Hippocampal formation (tissue), 2 donors: ENCODE measurements around the gene SIRPA.

Experiments
- DNase-seq, 2 donors: peaks; one replicate each; lab custom pipeline; 2025; lab: John Stamatoyannopoulos, UW

Gene SIRPA

DNA sequence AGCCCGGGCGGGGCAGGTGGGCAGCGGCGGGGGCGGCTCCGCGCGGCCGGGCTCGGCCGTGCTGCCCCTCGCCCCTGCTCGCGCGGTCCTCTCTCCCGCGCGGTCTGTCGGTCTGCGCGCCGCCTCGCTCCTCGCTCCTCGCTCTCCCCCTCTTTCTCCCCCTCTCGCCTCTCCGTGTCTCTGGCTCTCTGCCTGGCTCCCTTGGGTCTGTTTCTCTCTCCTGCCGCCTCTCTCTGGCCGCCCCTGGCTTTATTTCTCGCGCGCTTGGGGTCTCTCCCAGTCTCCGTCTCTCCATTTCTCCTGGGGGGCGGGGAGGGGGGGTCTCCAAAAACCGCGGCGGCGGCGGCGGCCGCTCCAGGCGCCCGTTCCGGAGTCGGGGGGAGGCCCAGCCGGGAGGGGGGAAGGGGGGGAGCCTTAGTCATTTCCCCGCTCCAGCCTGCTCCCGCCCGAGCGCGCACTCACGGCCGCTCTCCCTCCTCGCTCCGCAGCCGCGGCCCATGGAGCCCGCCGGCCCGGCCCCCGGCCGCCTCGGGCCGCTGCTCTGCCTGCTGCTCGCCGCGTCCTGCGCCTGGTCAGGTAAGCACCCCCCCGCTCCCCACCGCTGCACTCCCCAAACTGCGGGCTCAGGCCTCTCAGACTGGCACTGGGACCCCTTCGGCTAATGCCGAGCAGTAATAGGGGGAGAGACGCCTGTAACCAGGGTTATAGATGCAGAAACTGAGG lies at the start of gene SIRPA:
TSS of gene SIRPA (plus strand) at position 457 of the 723 bp plus-strand sequence. CDS start at position 498, 41 bp downstream.
- peak; percentile 81 to 83 for DNase-seq

DNA sequence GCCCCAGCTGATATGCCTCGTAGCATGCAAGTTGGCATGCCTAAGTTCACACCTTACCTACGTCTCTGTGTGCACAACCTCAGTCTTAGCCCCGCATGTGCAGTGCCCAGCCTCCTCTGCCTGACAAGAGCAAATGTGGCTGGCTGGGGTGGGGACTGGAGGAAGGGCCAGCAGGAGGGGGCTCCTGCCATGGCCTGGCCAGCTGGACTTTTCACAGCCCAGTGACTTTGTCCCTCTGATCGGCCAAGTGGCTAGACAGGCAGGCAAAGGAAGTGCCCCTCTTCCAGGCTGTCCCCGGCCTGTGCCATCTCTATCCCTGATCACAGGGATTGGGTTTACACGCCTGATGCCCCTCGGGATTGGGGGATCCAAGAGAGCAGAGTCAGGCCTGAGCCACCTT lies 49.5 kb upstream of the SIRPA start:
- DNase-seq, result no peak

- DNase-seq, result no peak
Measured at GRCh38 chr20:1846341-1846740, 48.9 kb upstream of the SIRPA start.

GRCh38 chr20:1846876-1847275 lies 48.3 kb upstream of the SIRPA start:
- no peak for DNase-seq

GRCh38 chr20:1847780-1848179 lies 47.4 kb upstream of the SIRPA start:
- no peak for DNase-seq

- no peak for DNase-seq
Measured at GRCh38 chr20:1848373-1848772, 46.8 kb upstream of the SIRPA start.

DNA sequence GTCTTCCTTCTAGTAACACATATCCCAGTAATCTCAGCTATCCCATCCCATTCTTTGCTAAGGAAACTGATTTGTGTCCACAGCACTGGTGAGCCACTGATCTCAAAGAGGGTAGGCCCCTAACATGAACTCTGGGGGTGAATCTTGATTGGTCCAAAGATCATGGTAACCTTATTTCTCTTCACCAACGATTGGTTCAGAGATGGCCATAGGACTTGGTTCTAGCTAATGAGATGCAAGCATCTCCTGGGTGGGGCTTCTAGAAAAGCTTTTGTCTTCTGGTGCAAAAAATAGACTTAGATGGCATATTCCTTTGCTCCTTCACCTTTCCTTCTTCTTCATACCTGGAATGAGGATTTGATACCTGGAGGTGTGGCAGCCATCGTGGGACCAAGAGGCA lies 43.8 kb upstream of the SIRPA start:
- no peak for DNase-seq

DNA sequence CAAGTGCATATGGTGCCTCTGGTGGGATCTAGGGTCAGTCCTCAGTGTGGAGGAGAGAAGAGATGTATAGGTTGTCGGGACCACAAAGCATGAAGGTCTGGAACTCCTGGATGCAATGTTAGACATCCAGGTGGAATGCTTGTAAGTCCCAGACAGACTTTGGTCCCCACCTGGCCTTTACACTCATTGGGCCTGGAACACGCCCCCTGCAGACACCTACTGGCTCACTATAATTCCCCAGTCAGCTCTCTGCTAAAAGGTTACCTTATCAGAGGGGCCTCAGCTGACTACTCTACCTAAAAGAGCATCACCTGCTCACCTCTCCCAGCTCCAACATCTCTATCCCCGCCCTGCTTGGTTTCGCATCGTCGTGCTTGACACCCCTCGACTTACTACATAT lies 41.7 kb upstream of the SIRPA start:
- DNase-seq, result no peak

- DNase-seq, result no peak
Measured at GRCh38 chr20:1854246-1854645, 41.0 kb upstream of the SIRPA start.

DNA sequence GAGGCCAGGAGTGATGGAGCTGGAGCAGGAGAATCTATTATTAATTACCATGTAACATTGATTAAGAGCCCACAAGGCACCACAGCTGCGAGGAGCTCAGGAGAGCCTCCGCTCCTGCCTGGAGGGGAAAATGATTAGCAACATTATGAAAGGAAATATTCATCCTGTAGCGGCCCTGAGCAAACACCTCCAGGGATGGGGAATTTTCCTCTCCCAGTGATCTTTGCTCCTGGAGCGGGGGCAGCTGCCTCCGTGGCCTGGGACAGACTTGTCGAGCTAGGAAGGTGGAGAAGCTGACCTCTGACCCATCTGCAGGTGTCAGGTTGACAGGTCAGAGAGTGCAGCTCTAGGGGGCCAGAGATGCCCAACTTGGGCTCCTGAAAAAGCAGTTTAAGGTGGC lies 40.1 kb upstream of the SIRPA start:
- DNase-seq, result no peak

- DNase-seq, result no peak
Measured at GRCh38 chr20:1855690-1856089, 39.5 kb upstream of the SIRPA start.

DNA sequence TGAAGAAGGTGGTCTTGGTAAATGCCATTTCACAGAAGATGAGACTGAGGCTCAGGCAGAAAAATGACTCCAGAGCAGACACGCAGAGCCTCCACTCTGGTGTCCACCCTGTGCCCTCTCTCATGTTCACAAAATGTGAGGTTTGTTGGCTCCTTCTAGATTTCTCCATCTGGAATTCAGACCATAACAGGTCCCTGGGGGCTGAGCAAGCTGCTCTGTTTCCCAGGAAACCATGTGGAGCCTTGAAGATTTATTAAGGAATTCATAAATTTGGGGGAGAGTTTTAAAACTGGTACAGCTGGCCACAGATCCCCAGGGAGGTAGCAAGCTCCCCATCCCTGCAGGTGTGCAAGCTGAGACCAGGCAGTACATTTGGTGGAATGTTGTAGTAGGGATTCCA lies 38.8 kb upstream of the SIRPA start:
- no peak for DNase-seq

GRCh38 chr20:1857466-1857865 lies 37.7 kb upstream of the SIRPA start:
- no peak for DNase-seq

DNA sequence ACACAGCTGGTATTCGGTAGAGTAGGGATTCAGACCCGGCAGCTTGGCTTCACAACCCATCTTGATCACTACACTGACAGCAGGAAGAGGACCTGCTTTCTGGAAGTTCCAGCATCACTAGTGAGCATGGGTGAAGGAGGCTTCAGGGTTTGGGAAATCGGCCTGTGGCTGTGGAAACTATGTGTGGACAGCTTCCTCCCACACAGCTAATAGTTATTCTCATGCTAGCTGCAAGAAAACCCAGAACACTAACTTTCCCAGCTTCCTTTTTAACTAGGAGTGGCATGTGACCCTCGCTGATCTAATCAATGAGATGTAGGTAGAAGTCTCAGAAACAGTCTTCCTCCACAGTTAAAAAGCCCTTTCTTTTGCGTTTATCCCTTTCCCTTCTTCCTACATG lies 36.3 kb upstream of the SIRPA start:
- no peak for DNase-seq

GRCh38 chr20:1860446-1860845 lies 34.8 kb upstream of the SIRPA start:
- DNase-seq, result no peak

- DNase-seq, result no peak
Measured at GRCh38 chr20:1861347-1861976, 33.7 kb upstream of the SIRPA start.

DNA sequence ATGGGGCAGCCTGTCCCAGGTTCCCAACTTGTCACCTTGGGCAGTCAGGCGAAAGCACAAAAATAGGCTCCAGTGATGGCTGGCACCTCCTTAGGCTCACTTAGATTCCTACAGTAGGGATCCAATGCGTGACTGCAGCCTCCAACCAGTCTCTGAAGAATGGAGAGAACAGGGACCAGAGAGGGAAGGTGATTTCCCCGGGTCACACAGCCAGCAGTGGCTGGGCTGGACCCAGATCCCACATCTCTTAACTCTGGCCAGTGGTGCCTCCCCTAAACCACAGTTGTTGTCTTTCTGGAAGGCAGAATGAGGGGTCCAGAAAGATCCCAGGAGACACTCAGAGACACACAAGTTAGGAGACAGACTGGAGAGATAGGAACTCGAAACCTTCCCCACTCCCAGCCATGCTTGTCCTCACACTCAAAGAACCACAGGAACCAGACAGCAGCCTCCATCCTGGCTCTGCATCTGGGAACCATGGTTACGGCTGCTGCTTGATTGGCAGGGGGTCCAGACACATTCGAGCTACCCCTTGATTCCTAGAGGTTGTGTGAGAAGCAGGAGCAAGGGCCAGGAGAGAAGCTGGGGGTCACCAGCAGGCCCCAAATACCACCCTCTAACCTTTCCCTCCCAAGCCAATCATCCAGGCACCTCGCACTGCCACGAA lies 33.1 kb upstream of the SIRPA start:
- DNase-seq, result no peak

- no peak for DNase-seq
Measured at GRCh38 chr20:1862663-1863053, 32.5 kb upstream of the SIRPA start.

GRCh38 chr20:1863296-1863695 lies 31.9 kb upstream of the SIRPA start:
- DNase-seq, result no peak

- DNase-seq, result no peak
Measured at GRCh38 chr20:1866834-1867233, 28.4 kb upstream of the SIRPA start.

DNA sequence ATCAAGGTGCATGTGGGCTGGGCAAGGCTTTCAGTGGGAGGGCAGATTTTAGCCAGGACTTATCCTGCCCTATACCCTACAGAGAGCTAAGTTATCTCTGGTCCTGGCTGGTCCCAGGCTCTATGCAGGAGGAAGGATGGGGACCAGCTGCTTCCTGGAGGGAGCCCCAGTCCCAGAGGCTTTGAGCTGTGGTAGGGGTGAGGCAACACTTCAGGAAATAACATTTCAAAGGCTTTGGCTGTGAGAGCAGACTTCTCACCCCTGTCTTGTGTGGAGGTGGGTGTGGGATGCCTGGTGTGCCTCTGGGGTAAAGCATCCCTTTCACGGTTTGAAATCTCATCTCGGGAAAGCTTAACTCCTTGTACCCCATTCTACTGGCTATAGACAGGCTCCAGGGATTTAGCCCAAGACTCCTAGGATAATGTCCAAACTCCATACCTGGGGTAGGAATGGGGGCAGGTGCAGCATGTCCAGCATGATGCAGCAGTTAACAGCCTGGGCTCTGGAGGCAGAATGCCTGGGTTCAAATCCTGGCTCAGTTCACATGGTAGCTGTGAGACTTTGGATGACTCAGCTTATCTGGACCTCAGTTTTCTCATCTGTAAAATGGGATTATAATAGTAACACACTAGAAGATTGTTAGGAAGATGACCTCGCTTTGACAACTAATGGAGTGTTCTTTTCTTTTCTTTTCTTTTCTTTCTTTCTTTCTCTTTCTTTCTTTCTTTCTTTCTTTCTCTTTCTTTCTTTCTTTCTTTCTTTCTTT lies 27.5 kb upstream of the SIRPA start:
- DNase-seq, result no peak

DNA sequence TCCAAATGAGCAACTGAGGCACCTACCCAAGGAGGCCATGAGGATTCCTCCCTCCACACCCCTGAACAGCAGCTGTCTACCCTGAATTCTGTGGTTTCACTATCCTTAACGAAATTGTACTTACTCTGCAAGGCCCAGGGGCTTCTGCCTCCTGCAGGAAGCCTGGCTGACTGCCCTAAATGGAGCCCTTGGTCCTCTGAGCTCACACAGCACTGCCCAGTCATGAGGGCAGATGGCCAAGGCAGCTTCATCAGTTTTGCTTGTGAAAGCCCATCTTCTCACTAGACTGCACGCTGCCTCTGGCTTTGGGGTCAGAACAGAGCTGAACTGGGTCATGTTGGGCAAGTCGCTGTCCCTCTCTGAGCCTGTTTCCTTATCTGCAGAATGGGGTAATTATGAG lies 26.4 kb upstream of the SIRPA start:
- DNase-seq, result no peak

GRCh38 chr20:1870323-1870722 lies 24.9 kb upstream of the SIRPA start:
- no peak for DNase-seq
